HEK293T (cell line): ENCODE data around the gene GPR180.

ENCODE experiments used
- ARNT ChIP-seq: fragments of 450-650 bp; IDR thresholded peaks from 2 replicates; pipeline ENCODE4 v1.6.1; 2017; ENCODE audit warnings: mild to moderate bottlenecking
- CTBP1 ChIP-seq: fragments of 450-650 bp; IDR thresholded peaks from 2 replicates; pipeline ENCODE4 v1.6.1; 2016; ENCODE audit warnings: borderline replicate concordance
- ELF4 ChIP-seq: fragments of 450-650 bp; IDR thresholded peaks from 2 replicates; pipeline ENCODE4 v1.6.1; 2017; ENCODE audit warnings: antibody characterized with exemption
- FOXA1 ChIP-seq: fragments of 450-650 bp; IDR thresholded peaks from 2 replicates; pipeline ENCODE4 v1.6.1; 2016; ENCODE audit warnings: mild to moderate bottlenecking
- FOXM1 ChIP-seq: fragments of 450-650 bp; IDR thresholded peaks from 2 replicates; pipeline ENCODE4 v1.6.1; 2017; ENCODE audit warnings: mild to moderate bottlenecking, borderline replicate concordance
- HDGF ChIP-seq: fragments of 450-650 bp; IDR thresholded peaks from 2 replicates; pipeline ENCODE4 v1.6.1; 2017; ENCODE audit warnings: antibody characterized with exemption, borderline replicate concordance
- NFRKB ChIP-seq: fragments of 450-650 bp; IDR thresholded peaks from 2 replicates; pipeline ENCODE4 v1.6.1; 2016; ENCODE audit warnings: mild to moderate bottlenecking, moderate library complexity
- PKNOX1 ChIP-seq: fragments of 450-650 bp; IDR thresholded peaks from 2 replicates; pipeline ENCODE4 v1.6.1; 2016
- SP1 ChIP-seq: fragments of 450-650 bp; IDR thresholded peaks from 2 replicates; pipeline ENCODE4 v1.6.1; 2017
- SUZ12 ChIP-seq: fragments of 450-650 bp; IDR thresholded peaks from 2 replicates; pipeline ENCODE4 v1.6.1; 2016; ENCODE audit warnings: mild to moderate bottlenecking
- ZNF384 ChIP-seq: fragments of 450-650 bp; IDR thresholded peaks from 2 replicates; pipeline ENCODE4 v1.6.1; 2016

DNA sequence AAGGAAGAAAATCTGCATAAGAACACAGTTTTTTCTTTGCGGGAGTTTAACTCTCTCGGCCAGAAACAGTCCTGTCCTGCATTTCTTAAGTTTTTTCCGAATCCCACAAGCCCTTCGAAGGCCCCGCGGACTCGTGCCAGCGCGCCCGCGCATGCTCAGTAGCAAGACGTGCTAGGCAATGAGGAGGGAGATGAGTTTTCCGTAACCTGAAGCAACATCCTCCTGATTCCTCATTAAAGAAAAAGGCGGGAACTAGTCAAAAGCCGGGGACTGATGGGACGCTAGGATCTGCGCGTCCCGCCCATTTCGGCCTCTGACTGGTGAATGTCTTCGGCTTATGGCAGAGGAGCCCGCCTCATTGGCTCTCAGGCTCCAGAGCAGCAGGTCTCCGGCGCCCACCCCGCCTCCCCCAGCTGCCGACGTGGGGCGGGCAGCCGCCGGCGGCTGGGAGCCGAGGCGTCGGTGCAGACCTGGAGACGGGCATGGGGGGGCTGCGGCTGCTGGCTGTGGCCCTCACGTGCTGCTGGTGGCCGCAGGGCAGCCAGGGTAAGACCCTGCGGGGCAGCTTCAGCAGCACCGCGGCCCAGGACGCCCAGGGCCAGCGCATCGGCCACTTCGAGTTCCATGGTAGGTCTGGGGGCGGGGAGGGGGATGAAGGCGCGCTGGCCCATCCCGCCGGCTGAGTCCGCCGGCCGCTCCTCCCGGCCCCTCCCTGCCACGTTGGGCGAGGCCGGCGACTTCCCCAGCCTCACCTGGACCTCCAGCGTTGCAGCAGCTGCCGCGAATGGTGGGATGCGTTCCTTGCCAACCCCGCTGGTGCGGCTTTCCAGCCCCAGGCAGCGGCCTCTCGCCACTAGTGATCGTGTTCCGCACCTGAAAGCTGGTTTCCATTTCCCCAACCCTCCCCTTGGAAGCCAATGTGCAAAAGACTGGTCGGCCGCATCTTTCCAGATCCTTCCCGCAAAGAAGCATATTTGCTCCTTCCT is at the start of gene GPR180:
- TF ChIP-seq ARNT (no peak), CTBP1 (peak; percentile 10; the same call in 1 of the 2 replicates), SUZ12 (no peak), NFRKB (no peak), PKNOX1 (peak; percentile 92), ELF4 (no peak), ZNF384 (no peak), FOXM1 (peak; percentile 80), HDGF (peak; percentile 99; the same call in 1 of the 2 replicates), SP1 (no peak), FOXA1 (no peak)
